ENCODE data around the gene ZBED5. TPM values are rescaled to one million over a fixed set of nuclear protein-coding genes. Genes with fewer than 3 reads are reported as not detected.

The ZBED5 gene
- 40.0 and 47.3 TPM in 2 replicates for total RNA-seq

GRCh38 chr11:10857709-10858438, at the start of gene ZBED5:
Gene ZBED5 (minus strand): TSS chr11:10858053. CDS start chr11:10854945, 3,108 bp downstream.

GRCh38 chr11:10808553-10809372, 49.1 kb downstream of the ZBED5 start, which contains the start of gene EIF4G2:
Gene EIF4G2 (minus strand): TSS chr11:10808926.

Other genes with a start within 250 kb of the ZBED5 start
- 2.1 and 4.2 TPM in 2 replicates for gene IRAG1, start 164.3 kb downstream of the ZBED5 start, total RNA-seq
- gene CTR9, start 106.8 kb downstream of the ZBED5 start, total RNA-seq: 41.4 and 45.7 TPM in 2 replicates
- 922 and 996 TPM in 2 replicates for gene EIF4G2, start 49.1 kb downstream of the ZBED5 start, total RNA-seq